Hindlimb muscle (tissue), 1 donor: ENCODE measurements around the gene RBL2. TPM values are rescaled to one million over a fixed set of nuclear protein-coding genes. Genes with fewer than 3 reads are reported as not detected.
"Not testable (repeated sequence)": the region's sequence is repeated elsewhere in the genome, so short reads cannot be mapped to it uniquely, and the experiment has no call there.

Experiments used
- DNase-seq: peaks from one replicate; pipeline ENCODE4 v3.0.0-alpha.2; 2013
- polyA plus RNA-seq: library from polyadenylated mRNA; unstranded; fragments of 120-200 nt; gene quantifications from one replicate; pipeline ENCODE4 v1.2.1, GENCODE V29; 2013; ENCODE audit not compliant: insufficient read length

RBL2 gene
- polyA plus RNA-seq, 1 donor: 45.6 TPM

- DNase-seq: not testable (repeated sequence)
These were observed 105.8 kb downstream of the RBL2 start for GRCh38 chr16:53539759-53540718.

Other genes with a start within 250 kb of the RBL2 start
- 47.4 TPM for gene AKTIP, start 68.7 kb downstream of the RBL2 start, polyA plus RNA-seq